ENCODE data around the gene NOLC1. TPM values are rescaled to one million over a fixed set of nuclear protein-coding genes. Genes with fewer than 3 reads are reported as not detected.

Gene NOLC1
- total RNA-seq, 6 experiments from 2014 or later: 16.0 to 60.2 (median 27.3) TPM

GRCh38 chr10:102167861-102168260, 15.7 kb downstream of the NOLC1 start:
- Histone ChIP-seq H3K27ac (no peak overlapping the region), H3K4me1 (peaks cover 0 to 9% (median 0%) of the 10 kb centered on the region in 4 donors), H3K4me3 (no peak overlapping the region), H3K36me3 (peaks cover 0 to 14% (median 6%) of the 10 kb centered on the region in 4 donors), H3K27me3 (no peaks in the 10 kb centered on the region), H3K9me3 (no peaks in the 10 kb centered on the region)
- ATAC-seq: no peak
- WGBS (ENCODE audit: insufficient coverage, low coverage, low lambda C conversion rate, missing lambda C conversion rate): 27% methylated on average over 1 of the region's 1 CpG
- intact Hi-C loops (cut with DNase I): no loop called here
- TF ChIP-seq POLR2A (IDR thresholded peaks at IDR 0.05): no peak
- TF ChIP-seq CTCF (IDR thresholded peaks at IDR 0.05): no peak
- DNase-seq: no peak

GRCh38 chr10:102170602-102171001, 18.4 kb downstream of the NOLC1 start:
- intact Hi-C loops (cut with DNase I): no loop called here
- Histone ChIP-seq H3K36me3 (no peaks in the 10 kb centered on the region), H3K27ac (no peak overlapping the region), H3K4me3 (no peak overlapping the region), H3K4me1 (peaks cover 0 to 9% (median 0%) of the 10 kb centered on the region in 4 donors), H3K9me3 (no peaks in the 10 kb centered on the region), H3K27me3 (no peaks in the 10 kb centered on the region)
- WGBS (ENCODE audit: insufficient coverage, low coverage, low lambda C conversion rate, missing lambda C conversion rate): 41% methylated on average over 3 of the region's 3 CpGs
- DNase-seq (no peak), ATAC-seq (no peak)
- TF ChIP-seq POLR2A (IDR thresholded peaks at IDR 0.05) (no peak), CTCF (IDR thresholded peaks at IDR 0.05) (no peak)

GRCh38 chr10:102172288-102172687, 20.1 kb downstream of the NOLC1 start:
- WGBS (ENCODE audit: insufficient coverage, low coverage, low lambda C conversion rate, missing lambda C conversion rate): 73% methylated on average over 6 of the region's 8 CpGs
- TF ChIP-seq CTCF (IDR thresholded peaks at IDR 0.05) (no peak), POLR2A (IDR thresholded peaks at IDR 0.05) (no peak)
- ATAC-seq: no peak
- no peaks in the 10 kb centered on the region for H3K9me3 ChIP-seq
- H3K36me3 ChIP-seq: no peaks in the 10 kb centered on the region
- H3K27ac ChIP-seq: no peak overlapping the region
- no peaks in the 10 kb centered on the region for H3K27me3 ChIP-seq
- no peak overlapping the region for H3K4me3 ChIP-seq
- intact Hi-C loops (cut with DNase I): no loop called here
- peaks cover 0 to 9% (median 0%) of the 10 kb centered on the region in 4 donors for H3K4me1 ChIP-seq
- DNase-seq: no peak

- no peak for ATAC-seq
- no peak overlapping the region for H3K27ac ChIP-seq
- DNase-seq: no peak
- intact Hi-C loops (cut with DNase I): no loop called here
- no peaks in the 10 kb centered on the region for H3K4me1 ChIP-seq
- H3K9me3 ChIP-seq: no peaks in the 10 kb centered on the region
- no peak overlapping the region for H3K4me3 ChIP-seq
- no peaks in the 10 kb centered on the region for H3K27me3 ChIP-seq
- H3K36me3 ChIP-seq: no peaks in the 10 kb centered on the region
- TF ChIP-seq CTCF (IDR thresholded peaks at IDR 0.05) (no peak), POLR2A (IDR thresholded peaks at IDR 0.05) (no peak)
- 48% methylated on average over 4 of the region's 4 CpGs for WGBS (ENCODE audit: insufficient coverage, low coverage, low lambda C conversion rate, missing lambda C conversion rate)
Measured at GRCh38 chr10:102175415-102175814, 23.2 kb downstream of the NOLC1 start.

GRCh38 chr10:102184606-102185005, 32.4 kb downstream of the NOLC1 start:
- WGBS (ENCODE audit: insufficient coverage, low coverage, low lambda C conversion rate, missing lambda C conversion rate): 80% methylated on average over 2 of the region's 2 CpGs
- no peak for ATAC-seq
- DNase-seq: no peak
- H3K36me3 ChIP-seq: no peaks in the 10 kb centered on the region
- no peak overlapping the region for H3K27ac ChIP-seq
- no peaks in the 10 kb centered on the region for H3K4me1 ChIP-seq
- intact Hi-C loops (cut with DNase I): no loop called here
- H3K4me3 ChIP-seq: no peak overlapping the region
- TF ChIP-seq CTCF (IDR thresholded peaks at IDR 0.05): no peak
- TF ChIP-seq POLR2A (IDR thresholded peaks at IDR 0.05): no peak
- no peaks in the 10 kb centered on the region for H3K9me3 ChIP-seq
- H3K27me3 ChIP-seq: no peaks in the 10 kb centered on the region

All from right lobe of liver (tissue), 6 donors.